ENCODE measurements around the gene NCOA1.

Gene NCOA1

GRCh38 chr2:24498121-24498520 lies 7.1 kb downstream of the NCOA1 start:
- no peak for DNase-seq (ENCODE audit: extremely low spot score)
- no peak for TF ChIP-seq CTCF (IDR thresholded peaks at IDR 0.05; ENCODE audit: control extremely low read depth, extremely low read depth, low read depth, missing control alignments)
- ChIA-PET POLR2A (no interaction called here), CTCF (interaction anchor here (0.8 to 2.2 kb wide), 3 partner anchors 9 to 22 kb away, joined by 3 to 5 read pairs (median 4); no protein-coding TSS in a partner anchor)

DNA sequence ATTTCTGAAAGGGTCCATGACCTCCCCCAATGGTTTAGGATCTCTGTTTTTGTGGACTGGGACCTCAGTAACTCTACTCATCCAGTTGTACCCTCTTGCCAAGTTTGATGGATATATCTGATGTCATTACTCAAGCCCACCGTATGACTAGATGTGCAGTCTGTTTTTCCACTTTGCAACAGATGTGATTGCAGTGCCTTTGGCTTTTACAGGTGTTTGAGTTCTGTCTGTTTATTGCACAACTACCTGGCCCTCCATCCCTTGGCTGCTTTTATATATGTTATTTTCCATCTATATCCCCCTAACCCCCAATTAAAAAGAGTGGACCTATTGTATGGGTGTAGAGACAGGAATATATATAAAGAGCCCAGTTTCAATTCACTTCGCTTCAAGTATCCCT lies 10.8 kb downstream of the NCOA1 start:
- ChIA-PET POLR2A (no interaction called here), CTCF (no interaction called here)

GRCh38 chr2:24505534-24506275 lies 14.7 kb downstream of the NCOA1 start:
- TF ChIP-seq CTCF (IDR thresholded peaks at IDR 0.05; ENCODE audit: control extremely low read depth, extremely low read depth, low read depth, missing control alignments), result no peak
- ChIA-PET POLR2A (interaction anchor here (0.6 kb wide), 1 partner anchor 1240 kb away, joined by 4 read pairs; no protein-coding TSS in a partner anchor), CTCF (interaction anchor here (1.9 to 2.9 kb wide), 3 partner anchors 8 to 16 kb away, joined by 4 to 11 read pairs (median 7); no protein-coding TSS in a partner anchor)
- no peak for DNase-seq (ENCODE audit: extremely low spot score)

More for the DNA sequence above, 10.8 kb downstream of the NCOA1 start:
- DNase-seq (ENCODE audit: extremely low spot score), result no peak
- TF ChIP-seq CTCF (IDR thresholded peaks at IDR 0.05; ENCODE audit: control extremely low read depth, extremely low read depth, low read depth, missing control alignments), result no peak

DNA sequence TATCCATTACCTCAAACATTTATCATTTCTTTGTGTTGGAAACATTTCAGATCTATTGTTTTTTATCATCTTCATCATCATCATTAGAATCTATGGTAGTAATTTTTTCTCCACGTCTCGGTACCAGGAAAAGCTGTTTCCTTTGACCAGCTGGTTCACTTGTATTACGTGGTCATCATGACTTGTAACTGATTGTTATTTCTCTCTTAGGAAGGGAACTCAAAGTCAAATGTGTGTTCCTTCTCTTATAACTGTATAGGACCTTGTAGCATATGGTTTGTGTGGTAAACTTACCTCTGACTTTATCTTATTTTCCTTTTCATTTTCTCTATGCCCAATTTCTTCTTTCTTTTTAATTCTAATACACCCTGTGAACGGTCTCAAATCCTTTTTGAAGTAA lies 16.5 kb downstream of the NCOA1 start:
- TF ChIP-seq CTCF (IDR thresholded peaks at IDR 0.05; ENCODE audit: control extremely low read depth, extremely low read depth, low read depth, missing control alignments), result no peak
- ChIA-PET POLR2A (no interaction called here), CTCF (interaction anchor here (0.7 to 2.9 kb wide), 6 partner anchors 8 to 73 kb away, joined by 3 to 11 read pairs (median 4); no protein-coding TSS in a partner anchor)
- DNase-seq (ENCODE audit: extremely low spot score), result no peak

- DNase-seq (ENCODE audit: extremely low spot score), result no peak
- no peak for TF ChIP-seq CTCF (IDR thresholded peaks at IDR 0.05; ENCODE audit: control extremely low read depth, extremely low read depth, low read depth, missing control alignments)
- ChIA-PET CTCF (interaction anchor here (1.0 to 2.9 kb wide), 3 partner anchors 12 to 75 kb away, joined by 3 to 11 read pairs (median 5); no protein-coding TSS in a partner anchor), POLR2A (no interaction called here)
Observed at GRCh38 chr2:24508878-24509277, 17.8 kb downstream of the NCOA1 start.

DNA sequence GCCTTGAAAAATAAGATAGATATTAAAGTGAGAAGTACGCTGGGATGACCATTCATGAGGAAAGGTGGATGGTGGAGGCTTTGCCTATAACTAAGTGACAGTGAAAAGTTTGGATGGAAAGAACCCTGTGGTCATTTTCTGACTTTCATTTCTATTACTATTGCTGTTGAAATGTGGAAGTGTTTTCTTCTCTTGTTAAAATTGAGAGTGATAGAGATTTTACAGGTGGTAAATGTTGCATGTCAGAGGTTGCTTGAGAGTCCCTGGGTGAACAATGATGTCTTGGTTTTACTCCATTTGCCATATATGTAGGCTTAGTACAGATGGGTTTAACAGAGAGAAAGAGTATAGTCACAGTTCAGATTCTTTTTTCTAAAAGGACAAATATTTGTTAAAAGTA lies 18.4 kb downstream of the NCOA1 start:
- peak; percentile 57 for DNase-seq (ENCODE audit: extremely low spot score)
- CTCF ChIA-PET, result interaction anchor here (1.0 to 1.3 kb wide), 2 partner anchors 12 to 13 kb away, joined by 3 to 5 read pairs; no protein-coding TSS in a partner anchor
- TF ChIP-seq CTCF (IDR thresholded peaks at IDR 0.05; ENCODE audit: control extremely low read depth, extremely low read depth, low read depth, missing control alignments), result no peak
- POLR2A ChIA-PET, result no interaction called here

Measured in GM10248 (cell line).